GM19324 (cell line): ENCODE results near the gene CDC42BPA.
A peak's percentile ranks its signal among the peaks of the same experiment; 100 is the strongest.
"Not testable (repeated sequence)": the region's sequence is repeated elsewhere in the genome, so short reads cannot be mapped to it uniquely, and the experiment has no call there.

Experiments used
- ATAC-seq: cut with Tn5 transposase; IDR thresholded peaks from one replicate; pipeline ENCODE4 v1.9.1; 2021; ENCODE audit warnings: mild to moderate bottlenecking, moderate library complexity; ENCODE audit not compliant: unreplicated experiment, low FRiP score

CDC42BPA gene

GRCh38 chr1:227004796-227005195 is 313.5 kb downstream of the CDC42BPA start:
- ATAC-seq: no peak

- no peak for ATAC-seq
These were observed 315.1 kb downstream of the CDC42BPA start for GRCh38 chr1:227003165-227003564.

- no peak for ATAC-seq
These were observed 315.7 kb downstream of the CDC42BPA start for GRCh38 chr1:227002531-227003049.

- not testable (repeated sequence) for ATAC-seq
These were observed 318.7 kb downstream of the CDC42BPA start for GRCh38 chr1:226999579-226999978.

- peak; percentile 66 for ATAC-seq
These were observed 322.6 kb downstream of the CDC42BPA start for GRCh38 chr1:226995365-226996332.

- no peak for ATAC-seq
These were observed 323.5 kb downstream of the CDC42BPA start for GRCh38 chr1:226994586-226995364.

- no peak for ATAC-seq
These were observed 324.3 kb downstream of the CDC42BPA start for GRCh38 chr1:226993814-226994585.

GRCh38 chr1:226991920-226992319 is 326.4 kb downstream of the CDC42BPA start:
- ATAC-seq: no peak

- ATAC-seq: no peak
These were observed 328.1 kb downstream of the CDC42BPA start for GRCh38 chr1:226990133-226990716.

- no peak for ATAC-seq
These were observed 329.0 kb downstream of the CDC42BPA start for GRCh38 chr1:226989085-226989920.

- ATAC-seq: no peak
These were observed 330.0 kb downstream of the CDC42BPA start for GRCh38 chr1:226988334-226988666.

GRCh38 chr1:226987623-226988333 is 330.5 kb downstream of the CDC42BPA start:
- no peak for ATAC-seq

- ATAC-seq: no peak
These were observed 331.1 kb downstream of the CDC42BPA start for GRCh38 chr1:226987179-226987536.

- no peak for ATAC-seq
These were observed 331.7 kb downstream of the CDC42BPA start for GRCh38 chr1:226986496-226987178.

- ATAC-seq: no peak
These were observed 332.3 kb downstream of the CDC42BPA start for GRCh38 chr1:226985839-226986463.

- no peak for ATAC-seq
These were observed 333.0 kb downstream of the CDC42BPA start for GRCh38 chr1:226985239-226985838.

- no peak for ATAC-seq
These were observed 333.6 kb downstream of the CDC42BPA start for GRCh38 chr1:226984521-226985238.
